Measurements from ENCODE around the gene NSD1. TPM values are rescaled to one million over a fixed set of nuclear protein-coding genes. Genes with fewer than 3 reads are reported as not detected.

NSD1 gene
- total and polyA plus RNA-seq, 2 of the 8 experiments (the other 6 are each of a cell fraction or from before 2014, with no cell fraction given) = 22.8 to 168 TPM

DNA sequence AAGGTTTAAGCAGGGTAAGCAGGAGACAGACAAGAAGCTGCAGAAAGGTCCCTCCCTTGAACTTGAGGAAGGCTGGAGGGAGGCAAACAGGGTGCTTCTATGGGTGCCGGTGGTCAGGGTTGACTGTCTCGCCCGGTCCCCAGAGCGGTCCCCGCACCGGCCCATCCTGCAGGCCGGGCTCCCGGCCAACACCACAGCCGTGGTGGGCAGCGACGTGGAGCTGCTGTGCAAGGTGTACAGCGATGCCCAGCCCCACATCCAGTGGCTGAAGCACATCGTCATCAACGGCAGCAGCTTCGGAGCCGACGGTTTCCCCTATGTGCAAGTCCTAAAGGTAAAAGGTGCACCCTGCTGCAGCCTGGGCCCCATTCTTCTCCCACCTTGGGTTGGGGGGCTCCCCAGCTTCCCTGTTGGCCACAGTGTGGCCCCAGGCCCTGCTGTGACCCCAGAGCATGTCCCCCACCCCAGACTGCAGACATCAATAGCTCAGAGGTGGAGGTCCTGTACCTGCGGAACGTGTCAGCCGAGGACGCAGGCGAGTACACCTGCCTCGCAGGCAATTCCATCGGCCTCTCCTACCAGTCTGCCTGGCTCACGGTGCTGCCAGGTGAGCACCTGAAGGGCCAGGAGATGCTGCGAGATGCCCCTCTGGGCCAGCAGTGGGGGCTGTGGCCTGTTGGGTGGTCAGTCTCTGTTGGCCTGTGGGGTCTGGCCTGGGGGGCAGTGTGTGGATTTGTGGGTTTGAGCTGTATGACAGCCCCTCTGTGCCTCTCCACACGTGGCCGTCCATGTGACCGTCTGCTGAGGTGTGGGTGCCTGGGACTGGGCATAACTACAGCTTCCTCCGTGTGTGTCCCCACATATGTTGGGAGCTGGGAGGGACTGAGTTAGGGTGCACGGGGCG lies 41.1 kb upstream of the NSD1 start:
- no peak overlapping the region for H4K8ac ChIP-seq (ENCODE audit: extremely low read depth, insufficient read depth, low read length)
- no peaks in the 10 kb centered on the region; a peak in 1 of 7 replicates for H3K27me3 ChIP-seq (replicated peaks in 1 of 4; ENCODE audit: control insufficient read depth in 3 of 4, extremely low read depth in 1 of 4, insufficient read depth in 3 of 4, low read length in 3 of 4)
- peaks cover 5% of the 10 kb centered on the region for H3K23me2 ChIP-seq (ENCODE audit: low read depth, low read length)
- peaks cover 16 to 31% (median 24%) of the 10 kb centered on the region in 4 experiments; a peak in 7 of 8 replicates for H3K36me3 ChIP-seq (ENCODE audit: control insufficient read depth in 2 of 4, insufficient read depth in 4 of 4, low read length in 3 of 4)
- no peak overlapping the region for H2BK120ac ChIP-seq (replicated peaks; ENCODE audit: low read depth, low read length)
- no peak overlapping the region for H4K91ac ChIP-seq (replicated peaks; ENCODE audit: insufficient read length, low read length)
- H4K20me1 ChIP-seq (replicated peaks in 1 of 2; ENCODE audit: control insufficient read depth in 1 of 2, insufficient read depth in 2 of 2, low read length in 2 of 2) = peaks cover 0 to 12% of the 10 kb centered on the region in 2 experiments
- no peak overlapping the region for H3K56ac ChIP-seq (replicated peaks; ENCODE audit: insufficient read length, low read depth, low read length)
- TF ChIP-seq EP300 (IDR thresholded peaks at IDR 0.05; ENCODE audit: borderline replicate concordance in 1 of 2, low read depth in 2 of 2, low read length in 2 of 2) = no peak
- H3K4me2 ChIP-seq (ENCODE audit: insufficient read depth in 1 of 2, low read depth in 2 of 2, low read length in 2 of 2) = no peak overlapping the region
- H3K79me1 ChIP-seq (ENCODE audit: low read depth, low read length) = peaks cover 15% of the 10 kb centered on the region
- no peak overlapping the region for H4K5ac ChIP-seq (ENCODE audit: insufficient read length, low read depth, low read length)
- H3K4ac ChIP-seq (replicated peaks; ENCODE audit: insufficient read length, low read depth, low read length) = no peak overlapping the region
- ChIA-PET CTCF (ENCODE audit: partially characterized antibody) (interaction anchor here (1.0 to 11.9 kb wide), 8 partner anchors 9 to 469 kb away, joined by 3 to 161 read pairs (median 4); no protein-coding TSS in a partner anchor), POLR2A (ENCODE audit: partially characterized antibody) (interaction anchor here (1.3 kb wide), 1 partner anchor 53 kb away, joined by 4 read pairs; no protein-coding TSS in a partner anchor)
- H3K18ac ChIP-seq (ENCODE audit: extremely low read depth, low read length) = no peak overlapping the region
- H3K79me2 ChIP-seq (ENCODE audit: control insufficient read depth in 1 of 2, insufficient read depth in 2 of 2, low read length in 2 of 2) = peaks cover 0 to 8% of the 10 kb centered on the region in 2 experiments; a peak in 1 of 4 replicates
- no peak overlapping the region for H2AK5ac ChIP-seq (ENCODE audit: low read depth, low read length)
- H2BK5ac ChIP-seq (ENCODE audit: low read depth, low read length) = no peak overlapping the region
- H3K9ac ChIP-seq (replicated peaks in 1 of 4; ENCODE audit: extremely low read depth in 1 of 4, low read depth in 3 of 4, low read length in 3 of 4) = no peak overlapping the region
- no peak overlapping the region for H3K14ac ChIP-seq (ENCODE audit: insufficient read length)
- no peaks in the 10 kb centered on the region for H3K9me3 ChIP-seq (ENCODE audit: insufficient read depth in 2 of 2, low read depth in 1 of 2, low read length in 1 of 2)
- H3K4me3 ChIP-seq (ENCODE audit: extremely low read depth in 1 of 4, insufficient read depth in 2 of 4, low read depth in 3 of 4, low read length in 4 of 4) = no peak overlapping the region
- H2BK20ac ChIP-seq (ENCODE audit: low read length) = no peak overlapping the region
- 93% methylated on average over 32 of the region's 32 CpGs; no CpG with 5 or more reads in 1 of the 2 experiments for WGBS, 2 experiments (ENCODE audit: extremely low coverage in 1 of 2, insufficient coverage in 1 of 2, insufficient read length in 1 of 2, insufficient replicate concordance in 2 of 2, low coverage in 1 of 2, low lambda C conversion rate in 2 of 2, missing lambda C conversion rate in 1 of 2)
- no peak overlapping the region for H3K23ac ChIP-seq (ENCODE audit: insufficient read length)
- no peak overlapping the region for H2AFZ ChIP-seq (ENCODE audit: low read length)
- DNase-seq (ENCODE audit: low read depth in 1 of 2, low spot score in 2 of 2) (no peak), FAIRE-seq (no peak)
- no peak overlapping the region for H3K27ac ChIP-seq (ENCODE audit: low read depth, low read length)
- H2BK12ac ChIP-seq (ENCODE audit: low read depth, low read length) = no peak overlapping the region
- H2BK15ac ChIP-seq (ENCODE audit: low read length) = no peak overlapping the region
- peaks cover 0 to 2% (median 0%) of the 10 kb centered on the region in 4 experiments; a peak in 2 of 7 replicates for H3K4me1 ChIP-seq (replicated peaks in 1 of 4; ENCODE audit: control insufficient read depth in 3 of 4, insufficient read depth in 4 of 4, low read length in 3 of 4)
